T47D (cell line): Measurements from ENCODE around the gene MLXIP.

Experiments used
- DNase-seq, 2 experiments: peaks; one replicate each; pipeline versions ENCODE4 v3.0.0 to v3.0.0-alpha.2; 2011 to 2012; ENCODE audit warnings: low read depth in 1 of 2, low spot score in 1 of 2
- JUND ChIP-seq: IDR thresholded peaks from 2 replicates; pipeline ENCODE4 v1.6.1; 2012; ENCODE audit warnings: low read depth
- in situ Hi-C: cut with HindIII; loops from 2 replicates; pipeline ENCODE4 v1.10.0; 2016; ENCODE audit warnings: low sequenced_read_pairs, low pct_unique_long_range_greater_than_20kb

The MLXIP gene

DNA sequence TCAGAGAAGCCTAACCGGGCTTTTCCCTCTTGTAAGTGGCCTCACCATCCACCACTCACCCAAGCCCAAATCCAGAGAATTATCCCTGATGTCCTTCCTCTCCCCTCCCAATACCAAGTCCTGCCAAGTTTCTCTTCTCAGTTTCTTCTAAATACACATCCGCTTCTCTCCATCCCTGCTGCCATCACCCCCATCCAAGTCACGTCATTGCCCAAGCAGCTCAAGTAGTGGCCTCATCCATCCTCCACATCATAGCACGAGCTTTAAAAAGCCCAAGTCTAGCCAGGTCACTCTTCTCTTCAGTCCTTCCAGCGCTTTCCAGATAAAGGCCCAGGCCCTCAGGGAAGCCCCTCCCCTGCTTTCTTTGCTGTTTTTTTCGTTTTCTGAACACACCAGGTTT lies 70.1 kb downstream of the MLXIP start:
- no peak for TF ChIP-seq JUND
- in situ Hi-C loops, result no loop called here
- DNase-seq, result no peak

DNA sequence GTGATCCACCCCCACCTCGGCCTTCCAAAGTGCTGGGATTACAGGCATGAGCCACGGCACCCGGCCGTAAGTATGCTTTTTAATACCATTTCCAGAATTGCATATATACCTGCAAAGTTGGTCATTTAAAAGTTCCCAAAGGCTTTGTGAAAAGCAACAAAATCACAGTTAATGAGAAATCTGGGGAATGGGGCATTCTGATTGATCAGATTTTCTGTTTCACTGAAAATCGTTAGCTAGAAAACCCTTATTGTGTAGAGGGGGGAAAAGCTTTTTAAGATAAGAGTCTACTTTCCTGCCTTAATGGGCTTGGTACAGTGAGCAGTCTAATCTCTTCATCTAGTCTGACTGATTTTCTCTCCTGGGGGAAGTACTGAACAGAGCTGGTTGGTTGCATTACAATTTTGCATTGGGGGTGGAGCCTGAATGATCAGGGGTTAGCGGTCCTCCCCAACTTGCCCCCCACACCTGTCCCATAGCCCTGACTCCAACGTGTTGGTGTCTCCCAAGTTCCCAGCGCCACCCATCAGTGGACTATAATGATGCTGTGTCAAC lies 71.6 kb downstream of the MLXIP start:
- no peak for DNase-seq
- in situ Hi-C loops, result no loop called here
- no peak for TF ChIP-seq JUND

- TF ChIP-seq JUND, result no peak
- no peak for DNase-seq
- in situ Hi-C loops, result no loop called here
Observed at GRCh38 chr12:122152754-122153153, 74.2 kb downstream of the MLXIP start.

GRCh38 chr12:122155705-122156104 lies 77.1 kb downstream of the MLXIP start:
- in situ Hi-C loops, result no loop called here
- no peak for TF ChIP-seq JUND
- no peak for DNase-seq

DNA sequence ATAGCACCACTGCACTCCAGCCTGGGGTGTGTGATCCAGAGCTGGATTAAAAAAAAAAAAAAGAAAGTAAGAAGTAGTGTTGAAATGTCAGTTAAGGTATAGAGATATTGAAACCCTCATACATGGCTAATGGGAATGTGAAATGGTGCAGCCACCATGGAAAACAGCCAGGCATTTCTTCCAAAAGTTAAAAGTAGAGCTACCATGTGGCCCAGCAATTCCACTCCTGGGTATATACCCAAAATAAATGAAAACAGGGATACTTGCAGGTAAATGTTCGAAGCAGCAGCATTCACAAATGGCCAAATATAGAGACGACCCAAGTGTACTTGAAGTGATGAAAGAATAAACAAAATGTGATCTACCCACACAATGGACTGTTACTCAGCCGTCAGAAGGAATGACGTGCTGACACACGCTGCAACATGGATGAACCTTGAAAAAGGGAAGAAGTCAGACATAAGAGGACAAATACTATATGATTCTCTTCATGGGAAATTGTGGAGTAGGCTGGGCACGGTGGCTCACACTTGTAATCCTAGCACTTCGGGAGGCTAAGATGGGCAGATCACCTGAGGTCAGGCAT lies 80.2 kb downstream of the MLXIP start:
- DNase-seq, result no peak
- TF ChIP-seq JUND, result no peak
- in situ Hi-C loops, result no loop called here

- TF ChIP-seq JUND, result no peak
- DNase-seq, result peak in 1 of 2 experiments; percentile 48
- in situ Hi-C loops, result no loop called here
Observed at GRCh38 chr12:122159882-122160281, 81.3 kb downstream of the MLXIP start.

- DNase-seq, result no peak
- TF ChIP-seq JUND, result no peak
- in situ Hi-C loops, result no loop called here
Observed at GRCh38 chr12:122160761-122161160, 82.2 kb downstream of the MLXIP start.

DNA sequence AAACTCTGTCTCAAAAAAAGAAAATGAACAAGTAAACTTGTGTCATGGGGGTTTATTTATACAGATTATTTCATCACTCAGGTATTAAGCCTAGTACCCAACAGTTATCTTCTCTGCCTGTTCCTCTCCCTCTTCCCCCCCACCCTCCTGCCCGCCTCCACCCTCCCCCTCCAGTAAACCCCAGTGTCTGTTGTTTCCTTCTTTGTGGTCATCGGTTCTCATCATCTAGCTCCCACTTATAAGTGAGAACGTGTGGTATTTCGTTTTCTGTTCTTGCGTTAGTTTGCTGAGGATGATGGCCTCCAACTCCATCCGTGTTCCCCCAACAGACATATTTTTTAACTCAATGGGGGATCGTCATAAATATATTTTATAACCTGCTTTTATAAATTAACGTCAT lies 83.1 kb downstream of the MLXIP start:
- TF ChIP-seq JUND, result no peak
- in situ Hi-C loops, result no loop called here
- DNase-seq, result no peak

GRCh38 chr12:122162976-122163375 lies 84.4 kb downstream of the MLXIP start:
- DNase-seq, result no peak
- no peak for TF ChIP-seq JUND
- in situ Hi-C loops, result no loop called here

GRCh38 chr12:122166422-122167349 lies 88.1 kb downstream of the MLXIP start:
- in situ Hi-C loops, result no loop called here
- TF ChIP-seq JUND, result no peak
- DNase-seq, result no peak

DNA sequence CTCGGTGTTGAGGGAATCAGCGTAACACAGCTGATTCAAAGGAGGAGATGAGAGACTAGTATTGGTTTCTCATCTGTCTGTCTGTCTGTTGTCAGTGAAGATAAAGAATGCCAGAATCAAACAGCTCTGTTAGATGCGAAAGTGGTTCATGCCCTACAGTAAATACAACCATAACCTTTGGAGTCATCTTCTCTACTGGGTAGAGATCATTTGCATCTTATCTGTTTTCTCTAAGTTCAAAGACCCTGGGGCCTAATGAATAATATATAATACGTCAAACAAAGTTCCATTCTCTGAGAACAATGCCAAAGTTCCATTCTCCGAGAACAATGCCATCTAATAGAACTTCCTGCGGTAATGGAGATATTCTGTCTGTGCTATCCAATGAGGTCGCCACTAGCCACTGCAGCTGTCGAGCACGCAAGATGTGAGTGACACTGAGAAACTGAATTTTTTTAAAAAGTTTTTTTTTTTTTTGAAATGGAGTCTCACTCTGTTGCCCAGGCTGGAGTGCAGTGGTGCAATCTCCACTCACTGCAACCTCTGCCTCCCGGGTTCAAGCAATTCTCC lies 88.9 kb downstream of the MLXIP start:
- no peak for TF ChIP-seq JUND
- no peak for DNase-seq
- in situ Hi-C loops, result no loop called here

- no peak for DNase-seq
- no peak for TF ChIP-seq JUND
- in situ Hi-C loops, result no loop called here
Observed at GRCh38 chr12:122168492-122168891, 89.9 kb downstream of the MLXIP start.

- DNase-seq, result no peak
- TF ChIP-seq JUND, result no peak
- in situ Hi-C loops, result no loop called here
Observed at GRCh38 chr12:122171399-122171798, 92.8 kb downstream of the MLXIP start.
